ENCODE data around the gene BACE2.

DNA sequence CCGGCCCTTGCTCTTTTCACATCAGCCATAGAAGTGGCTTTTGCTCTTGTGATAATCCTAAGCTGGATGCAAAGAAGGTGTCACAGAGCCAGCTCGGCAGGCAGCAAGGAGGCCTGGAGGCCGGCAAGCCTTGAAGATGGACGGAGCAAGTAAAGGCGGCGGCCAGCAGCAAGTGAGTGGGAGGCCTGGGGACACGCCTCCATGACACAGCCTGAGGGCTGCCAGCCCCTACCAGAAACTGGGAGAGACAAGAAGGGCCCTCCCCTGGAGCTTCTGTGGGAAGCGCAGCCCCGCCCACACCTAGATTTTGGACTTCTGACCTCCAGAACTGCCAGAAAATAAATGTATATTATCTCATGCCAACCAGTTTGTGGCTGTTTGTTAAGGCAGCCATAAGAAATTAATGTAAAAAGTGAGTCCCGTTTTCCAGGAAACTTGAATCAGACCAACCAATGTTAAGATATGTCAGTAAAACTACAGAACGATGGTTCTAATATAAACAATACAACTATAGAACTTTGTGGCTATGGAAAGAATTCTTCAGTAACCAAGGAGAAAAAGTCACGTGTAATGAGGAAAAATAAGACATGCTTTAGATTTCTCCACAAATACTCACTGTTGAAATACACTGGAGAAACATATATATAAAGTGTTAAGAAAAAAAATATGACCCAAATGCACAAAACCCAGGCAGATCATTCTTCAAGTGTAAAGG is 49.9 kb downstream of the BACE2 start:
- TF ChIP-seq, protein P1, sequence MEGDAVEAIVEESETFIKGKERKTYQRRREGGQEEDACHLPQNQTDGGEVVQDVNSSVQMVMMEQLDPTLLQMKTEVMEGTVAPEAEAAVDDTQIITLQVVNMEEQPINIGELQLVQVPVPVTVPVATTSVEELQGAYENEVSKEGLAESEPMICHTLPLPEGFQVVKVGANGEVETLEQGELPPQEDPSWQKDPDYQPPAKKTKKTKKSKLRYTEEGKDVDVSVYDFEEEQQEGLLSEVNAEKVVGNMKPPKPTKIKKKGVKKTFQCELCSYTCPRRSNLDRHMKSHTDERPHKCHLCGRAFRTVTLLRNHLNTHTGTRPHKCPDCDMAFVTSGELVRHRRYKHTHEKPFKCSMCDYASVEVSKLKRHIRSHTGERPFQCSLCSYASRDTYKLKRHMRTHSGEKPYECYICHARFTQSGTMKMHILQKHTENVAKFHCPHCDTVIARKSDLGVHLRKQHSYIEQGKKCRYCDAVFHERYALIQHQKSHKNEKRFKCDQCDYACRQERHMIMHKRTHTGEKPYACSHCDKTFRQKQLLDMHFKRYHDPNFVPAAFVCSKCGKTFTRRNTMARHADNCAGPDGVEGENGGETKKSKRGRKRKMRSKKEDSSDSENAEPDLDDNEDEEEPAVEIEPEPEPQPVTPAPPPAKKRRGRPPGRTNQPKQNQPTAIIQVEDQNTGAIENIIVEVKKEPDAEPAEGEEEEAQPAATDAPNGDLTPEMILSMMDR (IDR thresholded peaks at IDR 0.05), result no peak
- no peak for TF ChIP-seq POLR2A (IDR thresholded peaks at IDR 0.05)
